Measurements from ENCODE around the gene HCN3.

HCN3 gene

DNA sequence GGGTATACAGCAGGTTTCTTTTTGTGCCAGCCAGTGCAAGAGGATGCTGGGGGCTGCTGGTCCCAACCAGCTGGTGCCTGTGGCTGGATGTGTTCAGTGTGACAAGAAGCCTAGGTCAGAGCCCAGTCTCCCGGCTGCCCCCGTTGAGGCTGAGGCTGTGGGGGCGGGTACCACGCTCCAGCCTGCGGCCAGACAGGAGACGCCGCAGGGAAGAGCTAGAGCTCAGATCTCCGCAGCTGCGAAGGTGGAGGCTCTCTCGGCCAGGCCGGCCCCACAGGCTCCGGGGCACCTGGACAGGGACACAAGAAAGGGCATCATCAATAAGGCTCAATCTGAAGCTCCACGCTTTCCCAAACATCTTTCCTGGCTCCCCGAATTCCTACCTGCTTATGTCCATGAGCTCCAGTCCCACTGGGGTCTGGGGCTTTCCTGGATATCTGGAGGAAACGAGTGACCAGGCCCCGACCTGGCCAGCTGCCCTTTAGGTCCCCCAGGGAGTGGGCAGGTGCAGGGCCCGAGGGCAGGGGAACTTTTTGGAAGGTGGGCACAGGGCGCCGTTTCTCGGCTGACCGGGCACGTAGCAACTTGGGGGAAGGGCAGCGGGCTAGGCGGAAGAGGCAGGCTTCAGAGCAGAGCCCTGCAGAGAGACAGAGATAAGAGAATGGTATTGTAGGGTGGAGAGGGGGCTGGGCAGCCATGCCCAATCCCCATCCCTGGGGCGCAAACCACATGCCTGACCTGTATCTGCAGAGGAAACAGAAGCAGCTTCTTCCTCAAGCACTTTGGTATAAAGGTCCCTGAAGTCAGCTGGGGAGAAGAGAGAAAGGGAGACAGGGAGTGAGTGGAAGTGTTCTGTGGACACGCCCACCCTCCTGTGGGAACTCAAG lies 29.4 kb upstream of the HCN3 start:
- TF ChIP-seq TAF1 (IDR thresholded peaks at IDR 0.05; ENCODE audit: borderline replicate concordance, insufficient read depth, low read length) (no peak), SIN3A (IDR thresholded peaks at IDR 0.05; ENCODE audit: borderline replicate concordance, insufficient read depth, low read length) (no peak), POLR2AphosphoS5 (IDR thresholded peaks at IDR 0.05; ENCODE audit: low read depth, low read length) (no peak)
- TF ChIP-seq, protein P1, sequence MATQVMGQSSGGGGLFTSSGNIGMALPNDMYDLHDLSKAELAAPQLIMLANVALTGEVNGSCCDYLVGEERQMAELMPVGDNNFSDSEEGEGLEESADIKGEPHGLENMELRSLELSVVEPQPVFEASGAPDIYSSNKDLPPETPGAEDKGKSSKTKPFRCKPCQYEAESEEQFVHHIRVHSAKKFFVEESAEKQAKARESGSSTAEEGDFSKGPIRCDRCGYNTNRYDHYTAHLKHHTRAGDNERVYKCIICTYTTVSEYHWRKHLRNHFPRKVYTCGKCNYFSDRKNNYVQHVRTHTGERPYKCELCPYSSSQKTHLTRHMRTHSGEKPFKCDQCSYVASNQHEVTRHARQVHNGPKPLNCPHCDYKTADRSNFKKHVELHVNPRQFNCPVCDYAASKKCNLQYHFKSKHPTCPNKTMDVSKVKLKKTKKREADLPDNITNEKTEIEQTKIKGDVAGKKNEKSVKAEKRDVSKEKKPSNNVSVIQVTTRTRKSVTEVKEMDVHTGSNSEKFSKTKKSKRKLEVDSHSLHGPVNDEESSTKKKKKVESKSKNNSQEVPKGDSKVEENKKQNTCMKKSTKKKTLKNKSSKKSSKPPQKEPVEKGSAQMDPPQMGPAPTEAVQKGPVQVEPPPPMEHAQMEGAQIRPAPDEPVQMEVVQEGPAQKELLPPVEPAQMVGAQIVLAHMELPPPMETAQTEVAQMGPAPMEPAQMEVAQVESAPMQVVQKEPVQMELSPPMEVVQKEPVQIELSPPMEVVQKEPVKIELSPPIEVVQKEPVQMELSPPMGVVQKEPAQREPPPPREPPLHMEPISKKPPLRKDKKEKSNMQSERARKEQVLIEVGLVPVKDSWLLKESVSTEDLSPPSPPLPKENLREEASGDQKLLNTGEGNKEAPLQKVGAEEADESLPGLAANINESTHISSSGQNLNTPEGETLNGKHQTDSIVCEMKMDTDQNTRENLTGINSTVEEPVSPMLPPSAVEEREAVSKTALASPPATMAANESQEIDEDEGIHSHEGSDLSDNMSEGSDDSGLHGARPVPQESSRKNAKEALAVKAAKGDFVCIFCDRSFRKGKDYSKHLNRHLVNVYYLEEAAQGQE (IDR thresholded peaks at IDR 0.05; ENCODE audit: insufficient read depth in 1 of 2, low read depth in 2 of 2, low read length in 2 of 2), result no peak

DNA sequence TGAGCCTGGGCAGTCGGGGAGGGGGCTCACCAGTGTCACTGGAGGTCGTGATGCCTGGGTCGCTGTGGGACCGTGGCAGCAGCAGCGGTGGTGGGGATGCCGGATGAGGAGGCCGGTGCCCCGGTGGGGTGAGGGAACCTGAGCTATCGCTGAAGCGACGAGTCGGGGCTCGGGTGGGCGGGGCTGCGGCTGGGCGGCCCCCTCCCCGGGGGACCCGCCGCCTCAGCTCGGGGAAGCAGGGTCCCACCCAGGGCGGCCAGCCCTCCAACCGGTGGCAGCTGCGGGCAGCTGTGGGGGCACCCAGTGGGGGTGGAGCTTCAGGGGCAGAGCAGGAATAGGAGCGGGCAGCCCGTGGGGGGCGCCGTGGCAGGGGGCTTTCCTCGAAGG lies 27.0 kb upstream of the HCN3 start:
- TF ChIP-seq POLR2AphosphoS5 (IDR thresholded peaks at IDR 0.05; ENCODE audit: low read depth, low read length), result no peak
- no peak for TF ChIP-seq TAF1 (IDR thresholded peaks at IDR 0.05; ENCODE audit: borderline replicate concordance, insufficient read depth, low read length)
- TF ChIP-seq FOXP2 (optimal IDR thresholded peaks at IDR 0.05; ENCODE audit: borderline replicate concordance, extremely low read depth, extremely low read length, insufficient read depth), result no peak
- TF ChIP-seq, protein P1 (IDR thresholded peaks at IDR 0.05; ENCODE audit: insufficient read depth in 1 of 2, low read depth in 2 of 2, low read length in 2 of 2), result no peak
- TF ChIP-seq SIN3A (IDR thresholded peaks at IDR 0.05; ENCODE audit: borderline replicate concordance, insufficient read depth, low read length), result no peak

- TF ChIP-seq FOXP2 (optimal IDR thresholded peaks at IDR 0.05; ENCODE audit: borderline replicate concordance, extremely low read depth, extremely low read length, insufficient read depth), result peak; percentile 94
- TF ChIP-seq, protein P1 (IDR thresholded peaks at IDR 0.05; ENCODE audit: insufficient read depth in 1 of 2, low read depth in 2 of 2, low read length in 2 of 2), result no peak
These were observed 26.4 kb upstream of the HCN3 start for GRCh38 chr1:155250633-155251449.

- no peak for TF ChIP-seq SIN3A (IDR thresholded peaks at IDR 0.05; ENCODE audit: borderline replicate concordance, insufficient read depth, low read length)
- TF ChIP-seq POLR2AphosphoS5 (IDR thresholded peaks at IDR 0.05; ENCODE audit: low read depth, low read length), result no peak
- TF ChIP-seq TAF1 (IDR thresholded peaks at IDR 0.05; ENCODE audit: borderline replicate concordance, insufficient read depth, low read length), result no peak
These were observed 25.7 kb upstream of the HCN3 start for GRCh38 chr1:155251566-155251965.

- TF ChIP-seq POLR2AphosphoS5 (IDR thresholded peaks at IDR 0.05; ENCODE audit: low read depth, low read length), result no peak
- no peak for TF ChIP-seq FOXP2 (optimal IDR thresholded peaks at IDR 0.05; ENCODE audit: borderline replicate concordance, extremely low read depth, extremely low read length, insufficient read depth)
- no peak for TF ChIP-seq TAF1 (IDR thresholded peaks at IDR 0.05; ENCODE audit: borderline replicate concordance, insufficient read depth, low read length)
- TF ChIP-seq SIN3A (IDR thresholded peaks at IDR 0.05; ENCODE audit: borderline replicate concordance, insufficient read depth, low read length), result no peak
- TF ChIP-seq, protein P1 (IDR thresholded peaks at IDR 0.05; ENCODE audit: insufficient read depth in 1 of 2, low read depth in 2 of 2, low read length in 2 of 2), result no peak
These were observed 24.1 kb upstream of the HCN3 start for GRCh38 chr1:155253208-155253607.
